Stomach (tissue), 9 donors: ENCODE measurements around the gene SIX3. TPM values are rescaled to one million over a fixed set of nuclear protein-coding genes. Genes with fewer than 3 reads are reported as not detected.

Experiments
- DNase-seq, 2 donors: peaks; one replicate each; pipeline versions ENCODE4 v3.0.0 to v3.0.0-alpha.2; 2013 to 2019
- H3K27ac ChIP-seq, 5 donors: fragments of 200-600 bp in 4 of 5; sonication (generic) in 4 of 5; one replicate each; pipeline ENCODE4 v1.5.1; 2013 to 2019; ENCODE audit warnings: mild to moderate bottlenecking in 1 of 5, moderate library complexity in 1 of 5
- H3K27me3 ChIP-seq, 3 donors: fragments of 200-600 bp; sonication (generic); one replicate each; pipeline ENCODE4 v1.5.1; 2017 to 2019; ENCODE audit warnings: mixed run types in 1 of 3
- H3K36me3 ChIP-seq, 4 donors: fragments of 200-600 bp; sonication (generic); 1 replicate in 3 of 4; 2 replicates in 1 of 4; pipeline ENCODE4 v1.5.1; 2016 to 2019
- H3K4me1 ChIP-seq, 4 donors: fragments of 200-600 bp; sonication (generic); one replicate each; pipeline ENCODE4 v1.5.1; 2016 to 2019
- H3K4me3 ChIP-seq, 4 donors: fragments of 200-600 bp; sonication (generic) in 3 of 4; one replicate each; pipeline ENCODE4 v1.5.1; 2016 to 2019; ENCODE audit warnings: mild to moderate bottlenecking in 1 of 4
- H3K9me3 ChIP-seq, 4 donors: fragments of 200-600 bp; sonication (generic); one replicate each; pipeline ENCODE4 v1.5.1; 2016 to 2019
- EP300 ChIP-seq: sonication (generic); formaldehyde crosslinking; IDR thresholded peaks from one replicate; pipeline ENCODE4 v1.6.1; 2017; ENCODE audit warnings: antibody characterized with exemption
- POLR2A ChIP-seq, 4 donors: fragments of 450-650 bp; IDR thresholded peaks; one replicate each; pipeline ENCODE4 v1.6.1; 2016; ENCODE audit warnings: antibody characterized with exemption in 4 of 4, control low read depth in 2 of 4, mild to moderate bottlenecking in 1 of 4, moderate library complexity in 1 of 4
- POLR2AphosphoS5 ChIP-seq, 3 donors: sonication (generic); formaldehyde crosslinking; IDR thresholded peaks; one replicate each; pipeline ENCODE4 v1.6.1; 2016; ENCODE audit warnings: antibody characterized with exemption in 3 of 3
- WGBS, 5 donors: extraction: QIAGEN DNeasy Blood & Tissue Kit in 3 of 5; methylation state at CpG; one replicate each; pipeline versions ENCODE4 v1.1.5 to v1.1.7; 2013 to 2018; 5-methylcytosine and 5-hydroxymethylcytosine counted together
- intact Hi-C: fragments of 100-400 bp; cut with DNase I; formaldehyde crosslinking; loops from one replicate; pipeline ENCODE4 v1.15.1; 2023; ENCODE audit warnings: low total_unique reads
- polyA plus RNA-seq, 3 donors: library from polyadenylated mRNA; stranded (reverse); fragments of 200-250 nt; gene quantifications; one replicate each; pipeline ENCODE4 v1.2.3, GENCODE V29; 2013
- total RNA-seq, 5 donors: library from RNA; depleted of rRNA; stranded (reverse); fragments of >200 nt; gene quantifications; one replicate each; pipeline versions ENCODE4 v1.1.0 to v1.2.3, GENCODE V29; 2014 to 2016
- TF ChIP-seq, protein P1 (sequence below), 7 experiments: fragments of 450-650 bp in 4 of 7; fragments of 200-600 bp in 3 of 7; sonication (generic) in 3 of 7; IDR thresholded peaks; one replicate each; pipeline ENCODE4 v1.5.1; 2016 to 2019; ENCODE audit warnings: antibody characterized with exemption in 7 of 7, control low read depth in 2 of 7, mild to moderate bottlenecking in 1 of 7
- donor health status: healthy with polysubstance abuse.
- donor health status: Bipolar disorder and iron deficiency.
- donor health status: healthy.

The SIX3 gene
- total and polyA plus RNA-seq, 8 donors: not detected

DNA sequence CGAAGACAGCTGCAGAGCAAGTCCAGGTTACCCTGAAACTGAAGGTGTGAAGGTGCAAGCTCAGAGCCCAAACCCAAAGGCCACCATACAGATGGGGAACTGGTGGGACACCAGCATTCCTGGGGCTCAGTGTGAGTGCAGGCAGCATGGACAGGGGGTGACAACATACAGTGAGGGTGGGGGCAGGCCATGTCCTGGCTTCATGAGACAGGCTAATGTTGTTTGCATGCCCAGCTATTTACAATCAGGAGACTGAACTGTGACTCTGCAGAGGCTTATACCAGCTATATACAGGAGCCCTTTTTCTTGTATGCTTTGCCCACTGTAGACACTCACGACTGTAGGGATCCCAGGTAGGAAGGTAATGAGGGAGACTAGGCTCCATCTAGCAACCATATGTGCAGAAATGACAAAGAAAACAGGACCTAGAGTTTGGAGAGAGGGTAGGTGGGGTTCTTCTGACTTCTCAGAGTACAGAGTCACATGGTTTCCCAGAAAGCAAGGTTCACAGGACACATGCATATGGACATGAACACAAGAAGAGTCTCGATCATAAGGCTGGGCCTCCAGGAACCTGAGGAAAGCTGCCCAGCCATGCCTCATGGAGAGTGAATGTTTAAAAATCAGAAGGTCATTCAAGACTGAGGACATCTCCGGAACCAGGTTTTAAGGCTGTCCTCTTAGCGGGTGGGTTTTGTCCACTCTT, 26.4 kb downstream of the SIX3 start:
- WGBS, 5 donors: 83 to 93% (median 88%) methylated on average over 5 of the region's 5 CpGs
- no peak overlapping the region for H3K4me3 ChIP-seq
- H3K9me3 ChIP-seq: no peaks in the 10 kb centered on the region
- no peak for DNase-seq
- H3K27ac ChIP-seq: no peak overlapping the region
- H3K36me3 ChIP-seq: no peaks in the 10 kb centered on the region
- no peak for TF ChIP-seq POLR2A (IDR thresholded peaks at IDR 0.05)
- no peak for TF ChIP-seq POLR2AphosphoS5 (IDR thresholded peaks at IDR 0.05)
- no peak for TF ChIP-seq EP300
- TF ChIP-seq, protein P1, sequence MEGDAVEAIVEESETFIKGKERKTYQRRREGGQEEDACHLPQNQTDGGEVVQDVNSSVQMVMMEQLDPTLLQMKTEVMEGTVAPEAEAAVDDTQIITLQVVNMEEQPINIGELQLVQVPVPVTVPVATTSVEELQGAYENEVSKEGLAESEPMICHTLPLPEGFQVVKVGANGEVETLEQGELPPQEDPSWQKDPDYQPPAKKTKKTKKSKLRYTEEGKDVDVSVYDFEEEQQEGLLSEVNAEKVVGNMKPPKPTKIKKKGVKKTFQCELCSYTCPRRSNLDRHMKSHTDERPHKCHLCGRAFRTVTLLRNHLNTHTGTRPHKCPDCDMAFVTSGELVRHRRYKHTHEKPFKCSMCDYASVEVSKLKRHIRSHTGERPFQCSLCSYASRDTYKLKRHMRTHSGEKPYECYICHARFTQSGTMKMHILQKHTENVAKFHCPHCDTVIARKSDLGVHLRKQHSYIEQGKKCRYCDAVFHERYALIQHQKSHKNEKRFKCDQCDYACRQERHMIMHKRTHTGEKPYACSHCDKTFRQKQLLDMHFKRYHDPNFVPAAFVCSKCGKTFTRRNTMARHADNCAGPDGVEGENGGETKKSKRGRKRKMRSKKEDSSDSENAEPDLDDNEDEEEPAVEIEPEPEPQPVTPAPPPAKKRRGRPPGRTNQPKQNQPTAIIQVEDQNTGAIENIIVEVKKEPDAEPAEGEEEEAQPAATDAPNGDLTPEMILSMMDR (IDR thresholded peaks at IDR 0.05): no peak
- H3K27me3 ChIP-seq: peaks cover 3 to 54% (median 10%) of the 10 kb centered on the region in 3 donors
- peaks cover 0 to under 1% (median 0%) of the 10 kb centered on the region in 4 donors for H3K4me1 ChIP-seq
- intact Hi-C loops: no loop called here

DNA sequence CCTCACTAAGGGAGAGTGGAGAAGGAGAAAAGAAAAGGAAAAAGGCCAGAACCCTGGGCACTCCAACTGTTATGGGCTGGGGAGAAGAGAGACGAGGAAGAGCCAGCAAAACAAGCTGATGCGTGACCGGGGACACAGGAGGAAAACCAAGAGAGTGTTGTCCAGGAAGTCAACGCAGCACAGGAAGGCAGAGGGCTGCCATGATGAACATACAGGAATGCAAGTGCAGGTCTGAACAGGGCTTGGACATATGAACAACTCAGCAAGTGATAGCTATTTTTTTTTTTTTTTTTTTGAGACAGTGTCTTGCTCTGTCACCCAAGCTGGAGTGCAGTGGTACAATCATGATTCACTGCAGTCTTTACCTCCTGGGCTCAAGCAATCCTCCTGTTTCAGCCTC, 28.4 kb downstream of the SIX3 start:
- no peaks in the 10 kb centered on the region for H3K9me3 ChIP-seq
- WGBS, 5 donors: 88 to 94% (median 89%) methylated on average over 4 of the region's 4 CpGs
- TF ChIP-seq POLR2A (IDR thresholded peaks at IDR 0.05) (no peak), EP300 (no peak), POLR2AphosphoS5 (IDR thresholded peaks at IDR 0.05) (no peak)
- TF ChIP-seq, protein P1 (IDR thresholded peaks at IDR 0.05): no peak
- H3K27me3 ChIP-seq: peaks cover 3 to 55% (median 12%) of the 10 kb centered on the region in 3 donors
- H3K4me3 ChIP-seq: no peak overlapping the region
- intact Hi-C loops: no loop called here
- no peak for DNase-seq
- H3K36me3 ChIP-seq: no peaks in the 10 kb centered on the region
- H3K27ac ChIP-seq: no peak overlapping the region
- H3K4me1 ChIP-seq: peaks cover 0 to 6% (median 0%) of the 10 kb centered on the region in 4 donors

DNA sequence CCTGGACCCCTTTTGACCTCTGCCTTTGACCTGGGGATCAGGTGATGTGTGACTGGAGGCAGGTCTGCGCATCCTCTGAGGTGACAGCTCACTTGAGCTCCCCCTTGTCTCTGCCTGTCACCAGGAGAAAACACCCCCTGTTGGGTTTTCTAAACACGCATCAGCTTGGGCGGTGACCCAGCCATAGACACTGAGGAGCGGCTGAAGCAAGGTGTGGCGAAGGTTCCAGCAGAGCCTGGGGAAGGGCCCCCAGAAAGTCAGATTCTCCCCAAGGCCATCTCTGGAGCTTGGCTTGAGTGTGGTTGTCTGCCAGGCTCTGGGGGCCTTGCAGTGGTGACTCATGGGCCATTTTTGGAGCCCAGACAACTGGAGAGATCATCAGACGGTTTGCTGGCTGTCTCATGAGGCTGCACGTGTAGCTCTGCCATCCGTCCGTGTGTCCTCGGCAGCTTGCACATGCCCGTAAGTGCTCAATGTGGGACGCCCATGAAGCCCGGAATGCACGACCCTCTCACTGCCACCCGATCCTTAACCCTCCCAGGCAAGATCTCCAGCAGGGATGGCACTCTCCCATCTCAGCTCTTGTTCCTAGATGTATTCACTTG, 29.4 kb downstream of the SIX3 start:
- no peak for TF ChIP-seq POLR2A (IDR thresholded peaks at IDR 0.05)
- no peak for TF ChIP-seq EP300
- TF ChIP-seq, protein P1 (IDR thresholded peaks at IDR 0.05): no peak
- TF ChIP-seq POLR2AphosphoS5 (IDR thresholded peaks at IDR 0.05): no peak
- Histone ChIP-seq H3K9me3 (no peaks in the 10 kb centered on the region), H3K27me3 (peaks cover 3 to 53% (median 6%) of the 10 kb centered on the region in 3 donors), H3K36me3 (no peaks in the 10 kb centered on the region), H3K27ac (no peak overlapping the region), H3K4me1 (peaks cover 0 to 6% (median 0%) of the 10 kb centered on the region in 4 donors), H3K4me3 (no peak overlapping the region)
- no peak for DNase-seq
- 82 to 89% (median 83%) methylated on average over 15 of the region's 15 CpGs for WGBS, 5 donors
- intact Hi-C loops: no loop called here

DNA sequence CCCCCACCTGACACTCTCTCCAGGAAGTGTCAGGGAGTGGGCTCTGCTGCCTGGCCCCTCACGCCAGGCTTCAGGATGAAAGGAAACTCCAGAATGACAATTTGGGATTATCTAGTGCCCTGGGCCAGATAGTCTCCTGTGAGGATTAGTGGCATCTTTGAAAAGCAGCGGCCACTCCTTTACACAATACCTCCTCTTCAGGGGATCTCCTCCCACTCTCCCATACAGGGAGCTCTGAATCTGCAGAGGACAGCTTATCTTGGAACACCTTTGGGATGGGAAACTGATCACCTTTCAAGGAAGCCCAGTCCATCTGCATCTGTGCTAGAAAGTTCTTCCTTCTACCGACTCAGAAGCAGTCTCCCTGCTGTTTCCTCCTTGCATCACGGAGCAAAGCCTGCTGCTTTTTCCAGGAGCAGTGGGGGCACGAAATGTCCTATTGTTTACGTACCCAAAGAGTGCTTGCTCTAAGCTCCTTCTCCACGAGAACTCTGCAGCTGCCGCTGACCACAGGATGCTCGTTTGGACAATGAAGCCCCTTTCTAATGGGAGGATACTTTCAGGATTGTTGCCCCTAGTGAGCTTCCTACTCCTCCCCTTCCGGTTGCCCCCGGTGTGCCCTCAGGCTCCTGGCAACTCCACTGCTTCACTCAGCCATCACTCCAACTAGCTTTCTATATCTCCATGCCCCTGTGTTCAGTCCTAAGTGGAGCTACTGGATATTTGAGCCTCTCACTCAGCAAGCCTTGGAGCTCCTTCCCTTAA, 31.5 kb downstream of the SIX3 start:
- H3K36me3 ChIP-seq: no peaks in the 10 kb centered on the region
- DNase-seq: no peak
- H3K9me3 ChIP-seq: no peaks in the 10 kb centered on the region
- H3K4me3 ChIP-seq: no peak overlapping the region
- WGBS, 5 donors: 21 to 31% (median 22%) methylated on average over 11 of the region's 11 CpGs
- H3K4me1 ChIP-seq: peaks cover 0 to 6% (median 0%) of the 10 kb centered on the region in 4 donors
- intact Hi-C loops: no loop called here
- peaks cover 3 to 62% (median 6%) of the 10 kb centered on the region in 3 donors for H3K27me3 ChIP-seq
- TF ChIP-seq POLR2AphosphoS5 (IDR thresholded peaks at IDR 0.05) (no peak), EP300 (no peak), POLR2A (IDR thresholded peaks at IDR 0.05) (no peak)
- TF ChIP-seq, protein P1 (IDR thresholded peaks at IDR 0.05): no peak
- H3K27ac ChIP-seq: no peak overlapping the region
